Breast epithelium (tissue), 3 donors: ENCODE measurements around the gene SLC26A5.

Experiments
- POLR2A ChIP-seq: fragments of 450-650 bp; IDR thresholded peaks from one replicate; pipeline ENCODE4 v1.6.1; 2016; ENCODE audit warnings: antibody characterized with exemption, mild to moderate bottlenecking, moderate library complexity
- TF ChIP-seq, protein P1 (sequence below), 3 donors: fragments of 450-650 bp; IDR thresholded peaks; one replicate each; pipeline ENCODE4 v1.5.1; 2016 to 2017; ENCODE audit warnings: antibody characterized with exemption in 3 of 3, mild to moderate bottlenecking in 3 of 3, moderate library complexity in 3 of 3

- TF ChIP-seq POLR2A, result no peak
- TF ChIP-seq, protein P1, sequence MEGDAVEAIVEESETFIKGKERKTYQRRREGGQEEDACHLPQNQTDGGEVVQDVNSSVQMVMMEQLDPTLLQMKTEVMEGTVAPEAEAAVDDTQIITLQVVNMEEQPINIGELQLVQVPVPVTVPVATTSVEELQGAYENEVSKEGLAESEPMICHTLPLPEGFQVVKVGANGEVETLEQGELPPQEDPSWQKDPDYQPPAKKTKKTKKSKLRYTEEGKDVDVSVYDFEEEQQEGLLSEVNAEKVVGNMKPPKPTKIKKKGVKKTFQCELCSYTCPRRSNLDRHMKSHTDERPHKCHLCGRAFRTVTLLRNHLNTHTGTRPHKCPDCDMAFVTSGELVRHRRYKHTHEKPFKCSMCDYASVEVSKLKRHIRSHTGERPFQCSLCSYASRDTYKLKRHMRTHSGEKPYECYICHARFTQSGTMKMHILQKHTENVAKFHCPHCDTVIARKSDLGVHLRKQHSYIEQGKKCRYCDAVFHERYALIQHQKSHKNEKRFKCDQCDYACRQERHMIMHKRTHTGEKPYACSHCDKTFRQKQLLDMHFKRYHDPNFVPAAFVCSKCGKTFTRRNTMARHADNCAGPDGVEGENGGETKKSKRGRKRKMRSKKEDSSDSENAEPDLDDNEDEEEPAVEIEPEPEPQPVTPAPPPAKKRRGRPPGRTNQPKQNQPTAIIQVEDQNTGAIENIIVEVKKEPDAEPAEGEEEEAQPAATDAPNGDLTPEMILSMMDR (IDR thresholded peaks at IDR 0.05), result no peak
Measured at GRCh38 chr7:103439661-103440060, 6.3 kb downstream of the SLC26A5 start.
